Activated gamma-delta T cell treated with Interleukin-2 at 50 U/mL for 16 hours (primary cell): ENCODE measurements around the gene ACTG1.
A peak's percentile ranks its signal among the peaks of the same experiment; 100 is the strongest.
"Not testable (repeated sequence)": the region's sequence is repeated elsewhere in the genome, so short reads cannot be mapped to it uniquely, and the experiment has no call there.

Experiments
- DNase-seq: peaks from one replicate; pipeline ENCODE4 v3.0.0-alpha.2; 2020

Gene ACTG1

GRCh38 chr17:81531998-81532404 lies 19.4 kb upstream of the ACTG1 start:
- not testable (repeated sequence) for DNase-seq

- not testable (repeated sequence) for DNase-seq
Observed at GRCh38 chr17:81531013-81531412, 18.4 kb upstream of the ACTG1 start.

- DNase-seq: no peak
Observed at GRCh38 chr17:81529437-81529803, 16.8 kb upstream of the ACTG1 start.

- no peak for DNase-seq
Observed at GRCh38 chr17:81528651-81529436, 16.2 kb upstream of the ACTG1 start.

- no peak for DNase-seq
Observed at GRCh38 chr17:81528384-81528650, 15.7 kb upstream of the ACTG1 start.

- DNase-seq: no peak
Observed at GRCh38 chr17:81527591-81528383, 15.2 kb upstream of the ACTG1 start, which contains the start of gene FSCN2. Gene FSCN2 (plus strand): TSS chr17:81528377. CDS start chr17:81528532, 155 bp downstream.

- no peak for DNase-seq
Observed at GRCh38 chr17:81526662-81527571, 14.3 kb upstream of the ACTG1 start.

GRCh38 chr17:81524865-81525159 lies 12.2 kb upstream of the ACTG1 start:
- DNase-seq: no peak

GRCh38 chr17:81524039-81524864 lies 11.7 kb upstream of the ACTG1 start:
- DNase-seq: no peak

- no peak for DNase-seq
Observed at GRCh38 chr17:81523402-81524038, 10.9 kb upstream of the ACTG1 start.

- DNase-seq: no peak
Observed at GRCh38 chr17:81522491-81523401, 10.1 kb upstream of the ACTG1 start.

GRCh38 chr17:81520021-81520901 lies 7.7 kb upstream of the ACTG1 start:
- DNase-seq: no peak

- DNase-seq: peak; percentile 68
Observed at GRCh38 chr17:81519284-81520020, 6.9 kb upstream of the ACTG1 start.

- no peak for DNase-seq
Observed at GRCh38 chr17:81518785-81519283, 6.2 kb upstream of the ACTG1 start.

- DNase-seq: no peak
Observed at GRCh38 chr17:81518113-81518784, 5.7 kb upstream of the ACTG1 start.

GRCh38 chr17:81517339-81518112 lies 4.9 kb upstream of the ACTG1 start:
- no peak for DNase-seq

- DNase-seq: no peak
Observed at GRCh38 chr17:81517009-81517338, 4.4 kb upstream of the ACTG1 start.

- DNase-seq: no peak
Observed at GRCh38 chr17:81516439-81516838, 3.8 kb upstream of the ACTG1 start.
